SH-SY5Y (cell line): ENCODE measurements around the gene MGAT5.

Experiments
- GATA2 ChIP-seq: IDR thresholded peaks from 2 replicates; pipeline ENCODE4 v1.6.1; 2011; ENCODE audit warnings: mild to moderate bottlenecking, low read depth, low read length
- GATA3 ChIP-seq: IDR thresholded peaks from 2 replicates; pipeline ENCODE4 v1.6.1; 2011; ENCODE audit warnings: low read depth, mild to moderate bottlenecking, low read length, moderate library complexity

DNA sequence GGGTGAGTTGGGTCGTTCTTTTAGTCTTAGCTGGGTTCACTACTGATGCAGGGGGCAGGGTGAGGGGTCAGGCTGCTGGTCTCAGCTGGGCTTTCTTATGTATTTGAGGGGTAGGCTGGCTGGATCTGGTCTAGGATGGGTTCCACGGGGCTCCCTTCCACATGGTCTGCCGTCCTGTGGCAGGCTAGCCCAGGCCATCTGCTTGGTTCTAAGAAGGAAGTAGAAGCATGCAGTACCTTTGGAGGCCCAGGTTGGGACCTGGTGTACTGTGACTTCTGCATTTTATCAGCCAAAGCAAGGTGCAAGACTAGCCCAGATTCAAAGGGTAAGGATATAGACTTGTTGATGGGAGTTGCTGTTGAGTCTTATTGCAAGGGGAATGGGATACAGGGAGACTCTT, 35.5 kb upstream of the MGAT5 start:
- TF ChIP-seq GATA3 (no peak), GATA2 (no peak)
